A549 (cell line): ENCODE measurements around the gene FCAMR. TPM values are rescaled to one million over a fixed set of nuclear protein-coding genes. Genes with fewer than 3 reads are reported as not detected.

Source experiments
- ATAC-seq, 2 experiments: fragments of 200-7000 bp in 1 of 2; fragments of >200 bp in 1 of 2; cut with Nextera tagmentation in 1 of 2; cut with Tn5 transposase in 1 of 2; 3 replicates each; pipeline versions ENCODE4 v1.8.0 to v1.9.1; 2018 to 2020; ENCODE audit warnings: mild to moderate bottlenecking in 1 of 2, moderate library complexity in 1 of 2
- CTCF ChIA-PET: fragments of 300-600 bp; sonication (Branson Sonifier 250); formaldehyde crosslinking; extraction: SDS; loops from one replicate; lab custom pipeline; 2021; ENCODE audit warnings: antibody characterized with exemption, inconsistent platforms; lab: Yijun Ruan, JAX
- POLR2A ChIA-PET: fragments of 350-600 bp; formaldehyde crosslinking; extraction: SDS; loops from one replicate; lab custom pipeline; 2021; ENCODE audit warnings: antibody characterized with exemption, inconsistent platforms; lab: Yijun Ruan, JAX
- DNase-seq, 2 experiments: peaks; one replicate each; pipeline versions ENCODE4 v3.0.0 to v3.0.0-alpha.2; 2011 to 2016; ENCODE audit warnings: low read depth in 1 of 2, low spot score in 1 of 2
- FAIRE-seq: peaks from 2 replicates; lab custom pipeline; 2011; peaks lifted over from hg19 to GRCh38; lab: Jason Lieb, UNC
- H3K27ac ChIP-seq, 2 experiments: fragments of >200 bp; sonication (Bioruptor Twin); formaldehyde crosslinking; 3 replicates each; pipeline ENCODE4 v1.5.1; 2016 to 2017
- H3K4me1 ChIP-seq: fragments of >200 bp; sonication (Bioruptor Twin); formaldehyde crosslinking; 3 replicates; pipeline ENCODE4 v1.6.1; 2016
- H3K4me2 ChIP-seq: fragments of >200 bp; sonication (Bioruptor Twin); formaldehyde crosslinking; 3 replicates; pipeline ENCODE4 v1.6.1; 2016
- H3K4me3 ChIP-seq: fragments of >200 bp; sonication (Bioruptor Twin); formaldehyde crosslinking; 3 replicates; pipeline ENCODE4 v1.5.1; 2016
- H3K9me3 ChIP-seq: fragments of >200 bp; sonication (Bioruptor Twin); formaldehyde crosslinking; 3 replicates; pipeline ENCODE4 v1.6.1; 2016
- BCL3 ChIP-seq: fragments of >200 bp; sonication (Bioruptor Twin); formaldehyde crosslinking; IDR thresholded peaks from 3 replicates; pipeline ENCODE4 v1.6.1; 2016
- CBX2 ChIP-seq: fragments of 200-600 bp; sonication (generic); IDR thresholded peaks from 2 replicates; pipeline ENCODE4 v1.6.1; 2016; ENCODE audit warnings: low read depth, mild to moderate bottlenecking, borderline replicate concordance
- CBX8 ChIP-seq: fragments of 200-600 bp; sonication (generic); IDR thresholded peaks from 2 replicates; pipeline ENCODE4 v1.6.1; 2016
- CEBPB ChIP-seq, 2 experiments: fragments of >200 bp in 1 of 2; sonication (Bioruptor Twin) in 1 of 2; formaldehyde crosslinking in 1 of 2; IDR thresholded peaks; 2 replicates each; pipeline ENCODE4 v1.6.1; 2012 to 2016
- CHD2 ChIP-seq: fragments of 150-350 bp; IDR thresholded peaks from 2 replicates; pipeline ENCODE4 v1.6.1; 2014; ENCODE audit warnings: low read length; ENCODE audit not compliant: partially characterized antibody
- EHF ChIP-seq: fragments of 250-450 bp; sonication (Bioruptor Pico); IDR thresholded peaks from 2 replicates; pipeline ENCODE4 v1.5.0; 2020; ENCODE audit warnings: mild to moderate bottlenecking
- EHMT2 ChIP-seq: fragments of 200-600 bp; sonication (generic); IDR thresholded peaks from 2 replicates; pipeline ENCODE4 v1.6.1; 2016; ENCODE audit warnings: antibody characterized with exemption, low read depth, mild to moderate bottlenecking, moderate library complexity
- EP300 ChIP-seq, 2 experiments: fragments of >200 bp; sonication (Bioruptor Twin); formaldehyde crosslinking; IDR thresholded peaks; 2 replicates in 1 of 2; 3 replicates in 1 of 2; pipeline ENCODE4 v1.6.1; 2016 to 2017
- ESRRA ChIP-seq: fragments of 150-350 bp; IDR thresholded peaks from 2 replicates; pipeline ENCODE4 v1.6.1; 2014; ENCODE audit warnings: mild to moderate bottlenecking, low read length, borderline replicate concordance
- FOSL2 ChIP-seq, 2 experiments: fragments of 450-650 bp in 1 of 2; fragments of >200 bp in 1 of 2; sonication (Bioruptor Twin) in 1 of 2; formaldehyde crosslinking; IDR thresholded peaks; 2 replicates each; pipeline versions ENCODE4 v1.5.0 to v1.6.1; 2016 to 2020; ENCODE audit warnings: mild to moderate bottlenecking in 1 of 2, moderate library complexity in 1 of 2
- FOXS1 ChIP-seq: fragments of 250-450 bp; sonication (Bioruptor Pico); IDR thresholded peaks from 2 replicates; pipeline ENCODE4 v1.5.0; 2020; ENCODE audit warnings: mild to moderate bottlenecking, moderate library complexity
- GATA3 ChIP-seq: IDR thresholded peaks from 2 replicates; pipeline ENCODE4 v1.6.1; 2012; ENCODE audit warnings: borderline replicate concordance
- HES2 ChIP-seq: fragments of >200 bp; sonication (Bioruptor Twin); formaldehyde crosslinking; IDR thresholded peaks from 2 replicates; pipeline ENCODE4 v1.6.1; 2016
- HEYL ChIP-seq: fragments of 250-450 bp; sonication (Bioruptor Pico); IDR thresholded peaks from 2 replicates; pipeline ENCODE4 v1.8.0; 2021; ENCODE audit warnings: mild to moderate bottlenecking, moderate library complexity
- HOXB5 ChIP-seq: fragments of 250-450 bp; sonication (Bioruptor Pico); IDR thresholded peaks from 2 replicates; pipeline ENCODE4 v1.5.0; 2020; ENCODE audit warnings: mild to moderate bottlenecking, moderate library complexity
- JUN ChIP-seq, 2 experiments: fragments of >200 bp; sonication (Bioruptor Twin); formaldehyde crosslinking; IDR thresholded peaks; 2 replicates in 1 of 2; 3 replicates in 1 of 2; pipeline ENCODE4 v1.6.1; 2016 to 2017
- MAFK ChIP-seq: fragments of 450-650 bp; IDR thresholded peaks from 2 replicates; pipeline ENCODE4 v1.6.1; 2014; ENCODE audit not compliant: partially characterized antibody
- NFE2L2 ChIP-seq: fragments of 150-350 bp; conservative IDR thresholded peaks from 2 replicates; pipeline ENCODE4 v1.6.1; 2014; ENCODE audit warnings: low read length
- NR3C1 ChIP-seq: fragments of >200 bp; sonication (Bioruptor Twin); formaldehyde crosslinking; IDR thresholded peaks from 3 replicates; pipeline ENCODE4 v1.6.1; 2017
- POLR2A ChIP-seq: IDR thresholded peaks from 2 replicates; pipeline ENCODE4 v1.6.1; 2012; ENCODE audit warnings: mild to moderate bottlenecking, low read length
- RCOR1 ChIP-seq: fragments of 150-350 bp; IDR thresholded peaks from 2 replicates; pipeline ENCODE4 v1.6.1; 2014; ENCODE audit warnings: antibody characterized with exemption, low read length, low read depth
- RFX5 ChIP-seq: fragments of 450-650 bp; IDR thresholded peaks from 2 replicates; pipeline ENCODE4 v1.7.1; 2014; ENCODE audit warnings: antibody characterized with exemption, mild to moderate bottlenecking, moderate library complexity
- RNF2 ChIP-seq: fragments of 200-600 bp; sonication (generic); IDR thresholded peaks from 2 replicates; pipeline ENCODE4 v1.6.1; 2016; ENCODE audit warnings: low read depth, mild to moderate bottlenecking, antibody characterized with exemption, moderate library complexity, borderline replicate concordance
- TP53 ChIP-seq: fragments of 250-450 bp; sonication (Bioruptor Pico); IDR thresholded peaks from 2 replicates; pipeline ENCODE4 v1.5.0; 2021; ENCODE audit warnings: mild to moderate bottlenecking, moderate library complexity
- ZC3H11A ChIP-seq: fragments of 450-650 bp; IDR thresholded peaks from 2 replicates; pipeline ENCODE4 v1.6.1; 2014; ENCODE audit warnings: antibody characterized with exemption, mild to moderate bottlenecking
- WGBS: methylation state at CpG from one replicate; pipeline ENCODE4 v1.1.6; 2017; ENCODE audit errors: missing lambda C conversion rate; 5-methylcytosine and 5-hydroxymethylcytosine counted together
- polyA plus RNA-seq, 4 experiments: library from polyadenylated mRNA; depleted of rRNA in 3 of 4; stranded (reverse); fragments of >200 nt; fragmentation: RNase III in 1 of 4; extraction: RNeasy Plus Mini Kit Qiagen cat#74134 plus additional on column Dnase treatment in 1 of 4; gene quantifications; 2 replicates in 3 of 4; 3 replicates in 1 of 4; pipeline ENCODE4 v1.2.3, GENCODE V29; 2011 to 2017

The FCAMR gene
- polyA plus RNA-seq, 2 of the 4 experiments (the other 2 are of a cell fraction), result not detected

GRCh38 chr1:206967096-206967849 is 3.0 kb downstream of the FCAMR start (continued):
- TF ChIP-seq HES2 (no peak), BCL3 (no peak), RFX5 (no peak)

GRCh38 chr1:206965781-206966180 is 4.5 kb downstream of the FCAMR start:
- CTCF ChIA-PET, result interaction anchor here (0.6 to 8.9 kb wide), 8 partner anchors 8 to 1944 kb away, joined by 3 to 90 read pairs (median 3); no protein-coding TSS in a partner anchor

GRCh38 chr1:206963740-206964139 is 6.5 kb downstream of the FCAMR start:
- DNase-seq, result no peak
- POLR2A ChIA-PET, result no interaction called here
- no peaks in the 10 kb centered on the region for H3K9me3 ChIP-seq
- CTCF ChIA-PET, result interaction anchor here (1.0 to 2.7 kb wide), 3 partner anchors 12 to 229 kb away, joined by 3 to 6 read pairs (median 3); no protein-coding TSS in a partner anchor
- WGBS, result 77% methylated on average over 1 of the region's 1 CpG
- no peak overlapping the region for H3K27ac ChIP-seq
- no peak for TF ChIP-seq CBX2
- no peak for TF ChIP-seq ESRRA
- TF ChIP-seq CHD2, result no peak
- no peak for TF ChIP-seq GATA3
- no peak for TF ChIP-seq HOXB5
- TF ChIP-seq EHF (CRISPR knock-in tag), result no peak
- no peak for TF ChIP-seq TP53
- TF ChIP-seq NFE2L2, result no peak
- TF ChIP-seq, all 56 proteins: peak for 0
- no peak overlapping the region for H3K4me3 ChIP-seq
- ATAC-seq (no peak), FAIRE-seq (no peak)
- H3K4me2 ChIP-seq, result no peak overlapping the region
- no peaks in the 10 kb centered on the region for H3K4me1 ChIP-seq

More at GRCh38 chr1:206965781-206966180, 4.5 kb downstream of the FCAMR start:
- FAIRE-seq (no peak), DNase-seq (no peak), ATAC-seq (no peak)
- TF ChIP-seq MAFK (peak; percentile 26), FOSL2 (IDR thresholded peaks at IDR 0.05) (no peak), FOSL2 (CRISPR knock-in tag; IDR thresholded peaks at IDR 0.05) (no peak), NR3C1 (no peak), HEYL (CRISPR knock-in tag) (no peak), RCOR1 (no peak), POLR2A (no peak)
- no peak overlapping the region for H3K4me3 ChIP-seq
- no peaks in the 10 kb centered on the region for H3K9me3 ChIP-seq
- H3K4me1 ChIP-seq, result no peaks in the 10 kb centered on the region
- H3K27ac ChIP-seq, result no peak overlapping the region
- WGBS, result 64% methylated on average over 2 of the region's 2 CpGs
- POLR2A ChIA-PET, result no interaction called here
- H3K4me2 ChIP-seq, result no peak overlapping the region

GRCh38 chr1:206963119-206963712 is 7.0 kb downstream of the FCAMR start:
- ChIA-PET POLR2A (no interaction called here), CTCF (interaction anchor here (1.0 to 2.7 kb wide), 5 partner anchors 12 to 537 kb away, joined by 3 to 6 read pairs (median 3); no protein-coding TSS in a partner anchor)
- Histone ChIP-seq H3K4me2 (no peak overlapping the region), H3K4me1 (no peaks in the 10 kb centered on the region), H3K9me3 (no peaks in the 10 kb centered on the region), H3K27ac (no peak overlapping the region), H3K4me3 (no peak overlapping the region)
- FAIRE-seq (no peak), ATAC-seq (no peak), DNase-seq (no peak)
- WGBS, result 71% methylated on average over 5 of the region's 5 CpGs
- TF ChIP-seq FOXS1 (CRISPR knock-in tag) (no peak), ZC3H11A (no peak), CEBPB (IDR thresholded peaks at IDR 0.05) (no peak), POLR2A (no peak), JUN (IDR thresholded peaks at IDR 0.05) (no peak), EHMT2 (no peak), EP300 (IDR thresholded peaks at IDR 0.05) (no peak), CBX2 (no peak), RNF2 (no peak), CBX8 (no peak)
- TF ChIP-seq, all 56 proteins: peak for 0
